Measurements from ENCODE around the gene IL18. TPM values are rescaled to one million over a fixed set of nuclear protein-coding genes. Genes with fewer than 3 reads are reported as not detected.

Gene IL18
- total and polyA plus RNA-seq, 9 of the 15 experiments (the other 6 are each of a cell fraction or from before 2014, with no cell fraction given): 4.1 to 10.0 (median 6.1) TPM

- no TSS peak for BruUV-seq (replicated peaks)
- ChIA-PET POLR2A (no interaction called here), CTCF (ENCODE audit: low intra/inter-chr PET ratio) (no interaction called here)
Observed at GRCh38 chr11:112185883-112186282, 22.0 kb upstream of the IL18 start.

More at GRCh38 chr11:112185883-112186282, 22.0 kb upstream of the IL18 start:
- H2AFZ ChIP-seq (ENCODE audit: low read depth, low read length): no peak overlapping the region
- TF ChIP-seq POLR2G (IDR thresholded peaks at IDR 0.05; ENCODE audit: low read depth, low read length) (no peak), ZNF77 (CRISPR knock-in tag; IDR thresholded peaks at IDR 0.05) (no peak), ZNF134 (CRISPR knock-in tag; conservative IDR thresholded peaks at IDR 0.05) (no peak), LARP7 (IDR thresholded peaks at IDR 0.05) (no peak), AFF1 (IDR thresholded peaks at IDR 0.05; ENCODE audit: low read depth in 1 of 2, partially characterized antibody in 2 of 2) (no peak), ZNF785 (CRISPR knock-in tag; IDR thresholded peaks at IDR 0.05) (no peak), HDAC3 (IDR thresholded peaks at IDR 0.05; ENCODE audit: borderline replicate concordance, partially characterized antibody) (no peak), NUFIP1 (IDR thresholded peaks at IDR 0.05; ENCODE audit: partially characterized antibody) (no peak), SP1 (CRISPR knock-in tag; IDR thresholded peaks at IDR 0.05) (no peak)
- H3K9ac ChIP-seq (ENCODE audit: insufficient read depth in 1 of 2, low read depth in 2 of 2, low read length in 2 of 2): no peak overlapping the region
- FAIRE-seq: no peak
- H3K27me3 ChIP-seq (ENCODE audit: control insufficient read depth in 2 of 2, insufficient read depth in 2 of 2, low read length in 2 of 2): no peaks in the 10 kb centered on the region
- intact Hi-C loops (cut with micrococcal nuclease): no loop called here
- no peaks in the 10 kb centered on the region for H3K4me1 ChIP-seq (replicated peaks in 1 of 2; ENCODE audit: control insufficient read depth in 2 of 2, insufficient read depth in 2 of 2, low read length in 2 of 2)
- no peaks in the 10 kb centered on the region for H3K9me1 ChIP-seq (ENCODE audit: control insufficient read depth, insufficient read depth, low read length)
- H3K79me2 ChIP-seq (ENCODE audit: control insufficient read depth, insufficient read depth, low read length): no peaks in the 10 kb centered on the region
- ATAC-seq: no peak
- no peak for DNase-seq (ENCODE audit: extremely low read depth in 1 of 4, low spot score in 3 of 4)
- no peaks in the 10 kb centered on the region for H3K9me3 ChIP-seq (replicated peaks; ENCODE audit: control insufficient read depth, insufficient read depth, low read depth, low read length)
- H3K27ac ChIP-seq (ENCODE audit: extremely low read depth, low read depth, low read length): no peak overlapping the region
- no peaks in the 10 kb centered on the region for H3K36me3 ChIP-seq (ENCODE audit: control insufficient read depth, insufficient read depth, low read length)
- no peak overlapping the region for H3K4me3 ChIP-seq
- in situ Hi-C loops (cut with MboI): no loop called here
- no peaks in the 10 kb centered on the region for H4K20me1 ChIP-seq (replicated peaks; ENCODE audit: control insufficient read depth, insufficient read depth, low read length)
- H3K4me2 ChIP-seq (ENCODE audit: insufficient read depth, low read length): no peak overlapping the region
